Measurements from ENCODE around the gene MEGF11.

The MEGF11 gene

GRCh38 chr15:66053991-66054390, 199.6 kb downstream of the MEGF11 start:
- FAIRE-seq (no peak), DNase-seq (ENCODE audit: insufficient read length, low spot score) (no peak)

DNA sequence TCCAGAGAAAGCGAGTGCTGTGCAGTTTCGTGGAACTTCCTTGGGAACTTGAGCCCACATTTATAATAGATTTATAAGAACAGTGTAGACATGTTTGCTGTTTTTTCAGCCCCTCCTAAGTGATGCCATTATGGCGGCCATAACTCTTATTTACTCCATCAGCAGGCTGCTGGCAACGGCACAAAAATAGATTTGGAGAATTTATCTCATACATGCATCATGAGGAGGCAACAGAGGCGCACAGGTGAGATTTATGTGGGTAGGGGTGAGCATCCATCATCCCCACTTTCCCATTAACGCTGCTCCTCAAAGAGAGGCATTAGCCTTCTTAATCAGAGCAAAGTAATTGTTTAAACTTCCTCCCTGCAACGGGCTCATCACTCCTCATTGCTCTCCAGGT, 201.7 kb downstream of the MEGF11 start:
- DNase-seq (ENCODE audit: insufficient read length, low spot score) (no peak), FAIRE-seq (no peak)
- TF ChIP-seq CTCF (IDR thresholded peaks at IDR 0.05; ENCODE audit: insufficient read depth, missing control alignments), result no peak

More at GRCh38 chr15:66053991-66054390, 199.6 kb downstream of the MEGF11 start:
- TF ChIP-seq CTCF (IDR thresholded peaks at IDR 0.05; ENCODE audit: insufficient read depth, missing control alignments), result no peak

DNA sequence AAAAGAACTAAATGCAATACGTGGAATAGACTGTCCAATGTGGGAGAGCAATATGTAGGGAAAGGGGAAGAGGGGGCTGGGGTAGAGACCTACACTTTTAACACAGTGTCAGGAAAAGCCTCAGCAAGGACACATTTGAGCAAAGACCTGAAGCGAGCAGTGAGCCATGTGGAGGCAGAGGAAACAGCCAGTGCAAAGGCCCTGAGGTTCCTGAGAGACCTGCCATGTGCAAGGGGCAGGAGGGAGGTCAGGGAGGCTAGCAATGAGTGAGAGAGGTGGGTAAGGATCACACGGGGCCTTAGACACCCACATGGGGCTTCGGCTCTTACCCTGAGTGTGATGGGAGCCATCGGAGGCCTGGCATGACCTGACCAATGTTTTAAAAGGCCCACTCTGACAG, 203.3 kb downstream of the MEGF11 start:
- no peak for FAIRE-seq
- no peak for DNase-seq (ENCODE audit: insufficient read length, low spot score)
- TF ChIP-seq CTCF (IDR thresholded peaks at IDR 0.05; ENCODE audit: insufficient read depth, missing control alignments), result no peak

DNA sequence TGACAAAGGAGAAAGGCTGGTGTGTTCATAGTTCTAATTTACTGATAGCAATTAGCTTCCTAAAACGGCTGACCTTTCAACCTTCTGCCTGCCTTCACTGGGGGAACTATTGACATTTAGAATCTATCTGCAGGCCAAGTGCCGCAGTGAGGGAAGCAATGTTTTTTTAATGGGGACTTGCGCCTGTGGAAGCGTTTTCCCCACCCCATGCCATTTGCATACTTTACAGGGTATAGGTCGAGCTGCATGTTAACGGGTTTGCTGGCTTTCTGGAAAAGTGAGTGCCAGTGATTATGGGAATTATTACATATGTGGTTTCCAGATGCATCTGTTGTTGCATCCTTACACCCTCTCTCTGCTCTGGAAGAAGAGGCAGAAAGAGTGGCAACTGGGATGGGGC, 204.2 kb downstream of the MEGF11 start:
- DNase-seq (ENCODE audit: insufficient read length, low spot score), result no peak
- FAIRE-seq, result no peak
- no peak for TF ChIP-seq CTCF (IDR thresholded peaks at IDR 0.05; ENCODE audit: insufficient read depth, missing control alignments)

- TF ChIP-seq CTCF (IDR thresholded peaks at IDR 0.05; ENCODE audit: insufficient read depth, missing control alignments), result no peak
- DNase-seq (ENCODE audit: insufficient read length, low spot score) (no peak), FAIRE-seq (no peak)
Observed at GRCh38 chr15:66047321-66048024, 206.1 kb downstream of the MEGF11 start.

- peak; percentile 3 for TF ChIP-seq CTCF (IDR thresholded peaks at IDR 0.05; ENCODE audit: insufficient read depth, missing control alignments)
- FAIRE-seq, result no peak
- DNase-seq (ENCODE audit: insufficient read length, low spot score), result no peak
Observed at GRCh38 chr15:66046751-66047150, 206.8 kb downstream of the MEGF11 start.

DNA sequence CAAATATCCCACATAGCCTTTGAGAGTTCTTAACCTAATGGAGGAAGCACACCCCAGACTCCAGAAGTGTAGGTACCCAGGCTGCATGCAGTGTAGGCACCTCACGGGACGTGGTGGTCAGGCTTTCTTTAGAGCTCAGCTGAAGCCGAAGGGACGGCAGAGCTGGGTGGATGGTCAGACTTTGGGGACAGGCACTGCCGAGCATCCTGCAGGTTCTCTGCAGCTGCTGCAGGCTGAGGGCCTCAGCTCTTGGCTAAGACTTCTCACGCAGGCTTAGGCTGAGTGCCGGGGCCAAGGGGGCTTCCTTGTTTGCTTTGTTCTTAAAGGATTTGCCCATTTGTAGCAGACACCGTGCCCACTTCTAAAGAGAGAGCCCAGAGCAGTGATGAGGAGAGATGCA, 207.2 kb downstream of the MEGF11 start:
- no peak for TF ChIP-seq CTCF (IDR thresholded peaks at IDR 0.05; ENCODE audit: insufficient read depth, missing control alignments)
- FAIRE-seq (no peak), DNase-seq (ENCODE audit: insufficient read length, low spot score) (no peak)

All from D721Med (cell line).